Caco-2 (cell line): Measurements from ENCODE around the gene RCE1. TPM values are rescaled to one million over a fixed set of nuclear protein-coding genes. Genes with fewer than 3 reads are reported as not detected.

Experiments used
- BruUV-seq: library from RNA; stranded (reverse); fragments of 400-500 nt; replicated peaks from 2 replicates; lab custom pipeline; 2021; lab: Mats Ljungman, UMichigan
- CTCF ChIA-PET: fragments of 300-600 bp; sonication (Branson Sonifier 250); formaldehyde crosslinking; loops from one replicate; lab custom pipeline; 2022; ENCODE audit warnings: antibody characterized with exemption; lab: Charles Lee
- POLR2A ChIA-PET: fragments of 300-600 bp; sonication (Branson Sonifier 250); formaldehyde crosslinking; loops from one replicate; lab custom pipeline; 2022; ENCODE audit warnings: antibody characterized with exemption; lab: Charles Lee
- DNase-seq, 2 experiments: peaks; one replicate each; pipeline versions ENCODE4 v3.0.0 to v3.0.0-alpha.2; 2020 to 2022
- H3K27me3 ChIP-seq: replicated peaks from 2 replicates; pipeline ENCODE4 v1.6.0; 2011; ENCODE audit warnings: low read length; ENCODE audit not compliant: control insufficient read depth, insufficient read depth
- H3K36me3 ChIP-seq: 2 replicates; pipeline ENCODE4 v1.5.1; 2011; ENCODE audit warnings: low read length; ENCODE audit not compliant: control insufficient read depth, insufficient read depth
- H3K4me1 ChIP-seq: fragments of 250-450 bp; sonication (Bioruptor Pico); 2 replicates; pipeline ENCODE4 v1.5.1; 2020; ENCODE audit warnings: mild to moderate bottlenecking
- H3K4me3 ChIP-seq: 2 replicates; pipeline ENCODE4 v1.5.1; 2011; ENCODE audit warnings: low read depth, mild to moderate bottlenecking, control low read depth, low read length
- H3K9me3 ChIP-seq: fragments of 250-450 bp; sonication (Bioruptor Pico); 2 replicates; pipeline ENCODE4 v1.5.1; 2020; ENCODE audit warnings: mild to moderate bottlenecking, moderate library complexity
- H3K27ac Mint-ChIP-seq: one replicate; pipeline ENCODE4 v1.8.0; 2022; ENCODE audit warnings: mixed read lengths; ENCODE audit not compliant: unreplicated experiment
- H3K27me3 Mint-ChIP-seq: one replicate; pipeline ENCODE4 v1.8.0; 2022; ENCODE audit warnings: mixed read lengths; ENCODE audit not compliant: insufficient read depth, unreplicated experiment
- H3K36me3 Mint-ChIP-seq: one replicate; pipeline ENCODE4 v1.8.0; 2022; ENCODE audit warnings: mild to moderate bottlenecking, mixed read lengths; ENCODE audit not compliant: insufficient read depth, unreplicated experiment
- H3K4me1 Mint-ChIP-seq: one replicate; pipeline ENCODE4 v1.8.0; 2022; ENCODE audit warnings: low read depth, mixed read lengths; ENCODE audit not compliant: unreplicated experiment
- H3K4me3 Mint-ChIP-seq: one replicate; pipeline ENCODE4 v1.8.0; 2022; ENCODE audit warnings: mild to moderate bottlenecking, moderate library complexity, mixed read lengths; ENCODE audit not compliant: unreplicated experiment
- H3K9me3 Mint-ChIP-seq: one replicate; pipeline ENCODE4 v1.8.0; 2022; ENCODE audit warnings: mixed read lengths; ENCODE audit not compliant: unreplicated experiment
- intact Hi-C: fragments of 100-400 bp; cut with micrococcal nuclease; formaldehyde crosslinking; loops from one replicate; pipeline ENCODE4 v1.10.0; 2022; ENCODE audit not compliant: unreplicated experiment
- total RNA-seq: library from RNA; stranded (reverse); gene quantifications from 2 replicates; pipeline ENCODE4 v1.2.3, GENCODE V29; 2022
- TF ChIP-seq, protein P1 (sequence below), 2 experiments: fragments of 200-600 bp in 1 of 2; IDR thresholded peaks; 1 replicate in 1 of 2; 2 replicates in 1 of 2; pipeline versions ENCODE4 v1.5.1 to v1.8.0; 2011 to 2022; ENCODE audit warnings: antibody characterized with exemption in 1 of 2, control low read depth in 1 of 2, inconsistent platforms in 1 of 2, low read depth in 1 of 2, low read length in 1 of 2, mild to moderate bottlenecking in 1 of 2, moderate library complexity in 1 of 2; ENCODE audit not compliant: insufficient read depth in 1 of 2, severe bottlenecking in 1 of 2, unreplicated experiment in 1 of 2

RCE1 gene
- total RNA-seq, 1 experiment from 2014 or later = 60.7 TPM

DNA sequence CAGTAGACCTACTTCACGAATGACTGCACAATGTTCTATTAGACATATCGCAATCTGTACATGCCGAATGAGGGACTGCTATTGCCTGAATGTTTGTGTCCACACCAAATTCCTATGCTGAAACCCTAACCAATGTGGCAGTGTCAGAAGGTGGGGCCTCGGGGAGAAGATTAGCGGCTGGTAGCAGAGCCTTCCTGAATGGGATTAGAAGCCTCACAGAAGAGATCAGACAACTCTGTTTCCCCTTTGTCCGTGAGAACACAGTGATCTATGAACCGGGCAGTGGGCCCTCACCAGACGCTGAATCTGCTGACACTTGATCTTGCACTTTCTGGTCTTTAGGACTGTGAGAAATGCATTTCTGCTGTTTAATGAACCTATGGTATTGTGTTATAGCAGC, 46.7 kb downstream of the RCE1 start:
- Mint-ChIP-seq H3K9me3 (no peaks in the 10 kb centered on the region), H3K4me1 (peaks cover 16% of the 10 kb centered on the region), H3K36me3 (no peaks in the 10 kb centered on the region), H3K27me3 (no peaks in the 10 kb centered on the region), H3K4me3 (no peak overlapping the region), H3K27ac (no peak overlapping the region)
- no peaks in the 10 kb centered on the region for H3K9me3 ChIP-seq
- peaks cover 10% of the 10 kb centered on the region for H3K4me1 ChIP-seq
- no peak overlapping the region for H3K4me3 ChIP-seq
- intact Hi-C loops = no loop called here
- no TSS peak for BruUV-seq
- DNase-seq = no peak
- no peaks in the 10 kb centered on the region for H3K27me3 ChIP-seq
- ChIA-PET POLR2A (no interaction called here), CTCF (no interaction called here)
- TF ChIP-seq, protein P1, sequence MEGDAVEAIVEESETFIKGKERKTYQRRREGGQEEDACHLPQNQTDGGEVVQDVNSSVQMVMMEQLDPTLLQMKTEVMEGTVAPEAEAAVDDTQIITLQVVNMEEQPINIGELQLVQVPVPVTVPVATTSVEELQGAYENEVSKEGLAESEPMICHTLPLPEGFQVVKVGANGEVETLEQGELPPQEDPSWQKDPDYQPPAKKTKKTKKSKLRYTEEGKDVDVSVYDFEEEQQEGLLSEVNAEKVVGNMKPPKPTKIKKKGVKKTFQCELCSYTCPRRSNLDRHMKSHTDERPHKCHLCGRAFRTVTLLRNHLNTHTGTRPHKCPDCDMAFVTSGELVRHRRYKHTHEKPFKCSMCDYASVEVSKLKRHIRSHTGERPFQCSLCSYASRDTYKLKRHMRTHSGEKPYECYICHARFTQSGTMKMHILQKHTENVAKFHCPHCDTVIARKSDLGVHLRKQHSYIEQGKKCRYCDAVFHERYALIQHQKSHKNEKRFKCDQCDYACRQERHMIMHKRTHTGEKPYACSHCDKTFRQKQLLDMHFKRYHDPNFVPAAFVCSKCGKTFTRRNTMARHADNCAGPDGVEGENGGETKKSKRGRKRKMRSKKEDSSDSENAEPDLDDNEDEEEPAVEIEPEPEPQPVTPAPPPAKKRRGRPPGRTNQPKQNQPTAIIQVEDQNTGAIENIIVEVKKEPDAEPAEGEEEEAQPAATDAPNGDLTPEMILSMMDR (IDR thresholded peaks at IDR 0.05; ENCODE audit: insufficient read depth in 1 of 2, low read depth in 1 of 2, low read length in 1 of 2, severe bottlenecking in 1 of 2, unreplicated experiment in 1 of 2) = no peak
- no peaks in the 10 kb centered on the region for H3K36me3 ChIP-seq

- H3K9me3 ChIP-seq = no peaks in the 10 kb centered on the region
- no peaks in the 10 kb centered on the region for H3K27me3 ChIP-seq
- CTCF ChIA-PET = interaction anchor here (0.7 kb wide), 2 partner anchors 19 to 342 kb away, joined by 3 read pairs; no protein-coding TSS in a partner anchor
- Mint-ChIP-seq H3K9me3 (no peaks in the 10 kb centered on the region), H3K4me3 (no peak overlapping the region), H3K27ac (peak overlapping the region; percentile 6), H3K4me1 (peaks cover 10% of the 10 kb centered on the region), H3K36me3 (no peaks in the 10 kb centered on the region), H3K27me3 (no peaks in the 10 kb centered on the region)
- peaks cover 10% of the 10 kb centered on the region for H3K4me1 ChIP-seq
- no peak overlapping the region for H3K4me3 ChIP-seq
- peak; percentile 72 to 88 for DNase-seq
- intact Hi-C loops = no loop called here
- H3K36me3 ChIP-seq = no peaks in the 10 kb centered on the region
- POLR2A ChIA-PET = no interaction called here
- BruUV-seq = no TSS peak
- TF ChIP-seq, protein P1 (IDR thresholded peaks at IDR 0.05; ENCODE audit: insufficient read depth in 1 of 2, low read depth in 1 of 2, low read length in 1 of 2, severe bottlenecking in 1 of 2, unreplicated experiment in 1 of 2) = no peak
Measured at GRCh38 chr11:66891851-66892660, 48.8 kb downstream of the RCE1 start.

GRCh38 chr11:66892911-66893310, 49.7 kb downstream of the RCE1 start:
- ChIA-PET POLR2A (no interaction called here), CTCF (interaction anchor here (0.7 kb wide), 1 partner anchor 18 kb away, joined by 3 read pairs; no protein-coding TSS in a partner anchor)
- Histone ChIP-seq H3K9me3 (no peaks in the 10 kb centered on the region), H3K27me3 (no peaks in the 10 kb centered on the region), H3K4me3 (no peak overlapping the region), H3K4me1 (peaks cover 10% of the 10 kb centered on the region), H3K36me3 (no peaks in the 10 kb centered on the region)
- H3K4me1 Mint-ChIP-seq = peaks cover 10% of the 10 kb centered on the region
- no TSS peak for BruUV-seq
- H3K27ac Mint-ChIP-seq = no peak overlapping the region
- no peaks in the 10 kb centered on the region for H3K36me3 Mint-ChIP-seq
- intact Hi-C loops = no loop called here
- no peak for DNase-seq
- no peaks in the 10 kb centered on the region for H3K27me3 Mint-ChIP-seq
- TF ChIP-seq, protein P1 (IDR thresholded peaks at IDR 0.05; ENCODE audit: insufficient read depth in 1 of 2, low read depth in 1 of 2, low read length in 1 of 2, severe bottlenecking in 1 of 2, unreplicated experiment in 1 of 2) = no peak
- H3K4me3 Mint-ChIP-seq = no peak overlapping the region
- H3K9me3 Mint-ChIP-seq = no peaks in the 10 kb centered on the region
